K562 (cell line): ENCODE measurements around the gene KLF18. TPM values are rescaled to one million over a fixed set of nuclear protein-coding genes. Genes with fewer than 3 reads are reported as not detected.

Experiments used
- C11orf30 ChIP-seq: fragments of 450-650 bp; IDR thresholded peaks from 2 replicates; pipeline ENCODE4 v1.6.1; 2016; ENCODE audit warnings: low read depth, mild to moderate bottlenecking
- GATAD2A ChIP-seq: fragments of 450-650 bp; IDR thresholded peaks from 2 replicates; pipeline ENCODE4 v1.6.1; 2017
- LARP7 ChIP-seq: fragments of 450-650 bp; IDR thresholded peaks from 2 replicates; pipeline ENCODE4 v1.6.1; 2016
- MIER1 ChIP-seq: fragments of 450-650 bp; IDR thresholded peaks from 2 replicates; pipeline ENCODE4 v1.6.1; 2016; ENCODE audit warnings: antibody characterized with exemption, mild to moderate bottlenecking, low read depth
- NFE2L1 ChIP-seq: fragments of 450-650 bp; IDR thresholded peaks from 2 replicates; pipeline ENCODE4 v1.6.1; 2016; ENCODE audit warnings: missing genetic modification characterization, low read depth, mild to moderate bottlenecking, missing compliant biosample characterization, moderate library complexity, borderline replicate concordance
- SMARCA5 ChIP-seq: fragments of 450-650 bp; IDR thresholded peaks from 2 replicates; pipeline ENCODE4 v1.6.1; 2016
- polyA plus RNA-seq, 8 experiments: library from polyadenylated mRNA; depleted of rRNA in 4 of 8; stranded (reverse) in 5 of 8; unstranded in 3 of 8; fragments of >200 nt; fragmentation: Nextera tagmentation in 2 of 8; fragmentation: Illumina TruSeq in 1 of 8; extraction: Ambion mirVana in 2 of 8; extraction: Trizol in 1 of 8; gene quantifications; 2 replicates each; pipeline versions ENCODE4 v1.2.1 to v1.2.3, GENCODE V29; 2011 to 2014; ENCODE audit warnings: inconsistent platforms in 1 of 8, missing spikeins in 1 of 8
- total RNA-seq, 7 experiments: library from RNA; depleted of rRNA in 6 of 7; stranded (reverse); fragments of >200 nt in 6 of 7; fragmentation: Illumina TruSeq in 2 of 7; extraction: Trizol in 2 of 7; gene quantifications; 2 replicates each; pipeline versions ENCODE4 v1.2.1 to v1.2.3, GENCODE V29; 2011 to 2021; ENCODE audit warnings: low replicate concordance in 1 of 7
- TF ChIP-seq, protein P1 (sequence below), 2 experiments: fragments of 450-650 bp in 1 of 2; sonication (generic) in 1 of 2; formaldehyde crosslinking in 1 of 2; IDR thresholded peaks; 2 replicates each; pipeline versions ENCODE4 v1.7.1 to v1.9.0; 2016 to 2022; ENCODE audit warnings: inconsistent platforms in 1 of 2, mild to moderate bottlenecking in 1 of 2, missing genetic modification reagents in 1 of 2
- TF ChIP-seq, protein P2 (sequence below): sonication (generic); formaldehyde crosslinking; IDR thresholded peaks from 2 replicates; pipeline ENCODE4 v1.8.1; 2023; ENCODE audit warnings: mild to moderate bottlenecking, missing genetic modification reagents
- TF ChIP-seq, protein P3 (sequence below): sonication (generic); formaldehyde crosslinking; IDR thresholded peaks from 2 replicates; pipeline ENCODE4 v1.8.0; 2022; ENCODE audit warnings: mild to moderate bottlenecking, missing genetic modification reagents

KLF18 gene
- total and polyA plus RNA-seq, 9 of the 15 experiments (the other 6 are each of a cell fraction or from before 2014, with no cell fraction given): not detected

DNA sequence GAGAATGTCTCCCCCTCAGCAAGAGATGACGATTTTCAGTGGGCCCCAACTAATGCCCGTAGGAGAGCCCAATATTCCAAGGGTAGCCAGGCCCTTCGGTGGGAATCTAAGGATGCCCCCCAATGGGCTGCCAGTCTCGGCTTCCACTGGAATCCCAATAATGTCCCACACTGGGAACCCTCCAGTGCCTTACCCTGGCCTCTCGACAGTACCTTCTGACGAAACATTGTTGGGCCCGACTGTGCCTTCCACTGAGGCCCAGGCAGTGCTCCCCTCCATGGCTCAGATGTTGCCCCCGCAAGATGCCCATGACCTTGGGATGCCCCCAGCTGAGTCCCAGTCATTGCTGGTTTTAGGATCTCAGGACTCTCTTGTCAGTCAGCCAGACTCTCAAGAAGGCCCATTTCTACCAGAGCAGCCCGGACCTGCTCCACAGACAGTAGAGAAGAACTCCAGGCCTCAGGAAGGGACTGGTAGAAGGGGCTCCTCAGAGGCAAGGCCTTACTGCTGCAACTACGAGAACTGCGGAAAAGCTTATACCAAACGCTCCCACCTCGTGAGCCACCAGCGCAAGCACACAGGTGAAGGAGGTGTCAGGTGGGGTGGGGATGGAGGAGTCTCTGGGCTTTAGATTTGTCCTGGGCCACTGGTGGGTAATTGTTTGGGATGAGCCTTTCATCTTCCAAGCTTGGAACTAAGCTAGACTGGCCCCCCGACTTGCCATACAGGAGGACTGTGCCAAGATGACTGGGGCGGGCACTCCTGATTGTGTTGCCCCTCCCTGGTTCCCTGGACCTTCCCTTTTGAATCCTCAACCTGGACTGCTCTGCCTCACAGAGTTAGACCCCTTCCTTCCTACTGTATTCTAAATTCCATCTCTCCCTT is 11.6 kb downstream of the KLF18 start (continued):
- TF ChIP-seq, protein P1, sequence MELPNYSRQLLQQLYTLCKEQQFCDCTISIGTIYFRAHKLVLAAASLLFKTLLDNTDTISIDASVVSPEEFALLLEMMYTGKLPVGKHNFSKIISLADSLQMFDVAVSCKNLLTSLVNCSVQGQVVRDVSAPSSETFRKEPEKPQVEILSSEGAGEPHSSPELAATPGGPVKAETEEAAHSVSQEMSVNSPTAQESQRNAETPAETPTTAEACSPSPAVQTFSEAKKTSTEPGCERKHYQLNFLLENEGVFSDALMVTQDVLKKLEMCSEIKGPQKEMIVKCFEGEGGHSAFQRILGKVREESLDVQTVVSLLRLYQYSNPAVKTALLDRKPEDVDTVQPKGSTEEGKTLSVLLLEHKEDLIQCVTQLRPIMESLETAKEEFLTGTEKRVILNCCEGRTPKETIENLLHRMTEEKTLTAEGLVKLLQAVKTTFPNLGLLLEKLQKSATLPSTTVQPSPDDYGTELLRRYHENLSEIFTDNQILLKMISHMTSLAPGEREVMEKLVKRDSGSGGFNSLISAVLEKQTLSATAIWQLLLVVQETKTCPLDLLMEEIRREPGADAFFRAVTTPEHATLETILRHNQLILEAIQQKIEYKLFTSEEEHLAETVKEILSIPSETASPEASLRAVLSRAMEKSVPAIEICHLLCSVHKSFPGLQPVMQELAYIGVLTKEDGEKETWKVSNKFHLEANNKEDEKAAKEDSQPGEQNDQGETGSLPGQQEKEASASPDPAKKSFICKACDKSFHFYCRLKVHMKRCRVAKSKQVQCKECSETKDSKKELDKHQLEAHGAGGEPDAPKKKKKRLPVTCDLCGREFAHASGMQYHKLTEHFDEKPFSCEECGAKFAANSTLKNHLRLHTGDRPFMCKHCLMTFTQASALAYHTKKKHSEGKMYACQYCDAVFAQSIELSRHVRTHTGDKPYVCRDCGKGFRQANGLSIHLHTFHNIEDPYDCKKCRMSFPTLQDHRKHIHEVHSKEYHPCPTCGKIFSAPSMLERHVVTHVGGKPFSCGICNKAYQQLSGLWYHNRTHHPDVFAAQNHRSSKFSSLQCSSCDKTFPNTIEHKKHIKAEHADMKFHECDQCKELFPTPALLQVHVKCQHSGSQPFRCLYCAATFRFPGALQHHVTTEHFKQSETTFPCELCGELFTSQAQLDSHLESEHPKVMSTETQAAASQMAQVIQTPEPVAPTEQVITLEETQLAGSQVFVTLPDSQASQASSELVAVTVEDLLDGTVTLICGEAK (IDR thresholded peaks at IDR 0.05): no peak
- TF ChIP-seq, protein P1 (CRISPR knock-in tag; IDR thresholded peaks at IDR 0.05): no peak
- TF ChIP-seq SMARCA5 (no peak), C11orf30 (no peak), MIER1 (no peak), NFE2L1 (tag) (no peak), LARP7 (no peak), GATAD2A (no peak)
- TF ChIP-seq, protein P2, sequence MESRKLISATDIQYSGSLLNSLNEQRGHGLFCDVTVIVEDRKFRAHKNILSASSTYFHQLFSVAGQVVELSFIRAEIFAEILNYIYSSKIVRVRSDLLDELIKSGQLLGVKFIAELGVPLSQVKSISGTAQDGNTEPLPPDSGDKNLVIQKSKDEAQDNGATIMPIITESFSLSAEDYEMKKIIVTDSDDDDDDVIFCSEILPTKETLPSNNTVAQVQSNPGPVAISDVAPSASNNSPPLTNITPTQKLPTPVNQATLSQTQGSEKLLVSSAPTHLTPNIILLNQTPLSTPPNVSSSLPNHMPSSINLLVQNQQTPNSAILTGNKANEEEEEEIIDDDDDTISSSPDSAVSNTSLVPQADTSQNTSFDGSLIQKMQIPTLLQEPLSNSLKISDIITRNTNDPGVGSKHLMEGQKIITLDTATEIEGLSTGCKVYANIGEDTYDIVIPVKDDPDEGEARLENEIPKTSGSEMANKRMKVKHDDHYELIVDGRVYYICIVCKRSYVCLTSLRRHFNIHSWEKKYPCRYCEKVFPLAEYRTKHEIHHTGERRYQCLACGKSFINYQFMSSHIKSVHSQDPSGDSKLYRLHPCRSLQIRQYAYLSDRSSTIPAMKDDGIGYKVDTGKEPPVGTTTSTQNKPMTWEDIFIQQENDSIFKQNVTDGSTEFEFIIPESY (CRISPR knock-in tag): no peak
- TF ChIP-seq, protein P3, sequence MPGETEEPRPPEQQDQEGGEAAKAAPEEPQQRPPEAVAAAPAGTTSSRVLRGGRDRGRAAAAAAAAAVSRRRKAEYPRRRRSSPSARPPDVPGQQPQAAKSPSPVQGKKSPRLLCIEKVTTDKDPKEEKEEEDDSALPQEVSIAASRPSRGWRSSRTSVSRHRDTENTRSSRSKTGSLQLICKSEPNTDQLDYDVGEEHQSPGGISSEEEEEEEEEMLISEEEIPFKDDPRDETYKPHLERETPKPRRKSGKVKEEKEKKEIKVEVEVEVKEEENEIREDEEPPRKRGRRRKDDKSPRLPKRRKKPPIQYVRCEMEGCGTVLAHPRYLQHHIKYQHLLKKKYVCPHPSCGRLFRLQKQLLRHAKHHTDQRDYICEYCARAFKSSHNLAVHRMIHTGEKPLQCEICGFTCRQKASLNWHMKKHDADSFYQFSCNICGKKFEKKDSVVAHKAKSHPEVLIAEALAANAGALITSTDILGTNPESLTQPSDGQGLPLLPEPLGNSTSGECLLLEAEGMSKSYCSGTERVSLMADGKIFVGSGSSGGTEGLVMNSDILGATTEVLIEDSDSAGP: no peak
